HepG2 (cell line): ENCODE results near the gene TAPBP. TPM values are rescaled to one million over a fixed set of nuclear protein-coding genes. Genes with fewer than 3 reads are reported as not detected.
"Not testable (repeated sequence)": the region's sequence is repeated elsewhere in the genome, so short reads cannot be mapped to it uniquely, and the experiment has no call there.

ENCODE experiments used
- ATAC-seq: fragments of 200-7000 bp; cut with Tn5 transposase; 3 replicates; pipeline ENCODE4 v1.9.1; 2020; ENCODE audit warnings: mild to moderate bottlenecking, moderate library complexity
- BruUV-seq: library from RNA; stranded (reverse); fragments of 400-500 nt; replicated peaks from 2 replicates; lab custom pipeline; 2021; lab: Mats Ljungman, UMichigan
- CTCF ChIA-PET: fragments of 300-600 bp; formaldehyde crosslinking; extraction: SDS; loops from one replicate; lab custom pipeline; 2021; ENCODE audit warnings: low total read pairs, inconsistent platforms, low intra/inter-chr PET ratio; lab: Yijun Ruan, JAX
- POLR2A ChIA-PET: fragments of 350-600 bp; sonication (Branson Sonifier 250); formaldehyde crosslinking; loops from one replicate; lab custom pipeline; 2020; ENCODE audit warnings: antibody characterized with exemption, inconsistent platforms; lab: Yijun Ruan, JAX
- DNase-seq: peaks from one replicate; pipeline ENCODE4 v3.0.0-alpha.2; 2015; ENCODE audit warnings: low spot score
- FAIRE-seq: peaks from 3 replicates; lab custom pipeline; 2011; peaks lifted over from hg19 to GRCh38; lab: Jason Lieb, UNC
- H2AFZ ChIP-seq: one replicate; pipeline ENCODE4 v1.6.1; 2011; ENCODE audit warnings: low read length, inconsistent platforms
- H3K27ac ChIP-seq: fragments of 300-600 bp; 3 replicates; pipeline ENCODE4 v1.8.0; 2011; ENCODE audit warnings: mixed run types, mild to moderate bottlenecking, mixed read lengths, low read length, inconsistent platforms; ENCODE audit not compliant: insufficient read depth; ENCODE audit errors: extremely low read length
- H3K27me3 ChIP-seq, 2 experiments: fragments of 200-600 bp in 1 of 2; 2 replicates in 1 of 2; 3 replicates in 1 of 2; pipeline versions ENCODE4 v1.6.0 to v1.8.0; 2011; ENCODE audit warnings: low read length in 2 of 2, mild to moderate bottlenecking in 2 of 2, moderate library complexity in 2 of 2, inconsistent platforms in 1 of 2; ENCODE audit not compliant: insufficient read depth in 2 of 2, control insufficient read depth in 1 of 2
- H3K36me3 ChIP-seq, 2 experiments: fragments of 200-600 bp in 1 of 2; replicated peaks in 1 of 2; 2 replicates in 1 of 2; 3 replicates in 1 of 2; pipeline versions ENCODE4 v1.5.1 to v1.8.0; 2011; ENCODE audit warnings: low read length in 2 of 2, inconsistent platforms in 1 of 2; ENCODE audit not compliant: insufficient read depth in 2 of 2, control insufficient read depth in 1 of 2
- H3K4me1 ChIP-seq: 2 replicates; pipeline ENCODE4 v1.5.1; 2012; ENCODE audit warnings: low read length, inconsistent platforms; ENCODE audit not compliant: insufficient read depth
- H3K4me2 ChIP-seq: 2 replicates; pipeline ENCODE4 v1.6.0; 2011; ENCODE audit warnings: low read depth, low read length, inconsistent platforms
- H3K4me3 ChIP-seq, 3 experiments: fragments of 200-600 bp in 1 of 3; sonication (generic), shearing (Covaris generic) in 1 of 3; replicated peaks in 1 of 3; 2 replicates each; pipeline ENCODE4 v1.5.1; 2011 to 2016; ENCODE audit warnings: low read length in 3 of 3, inconsistent platforms in 2 of 3, low read depth in 2 of 3, mild to moderate bottlenecking in 2 of 3, control low read depth in 1 of 3, mixed read lengths in 1 of 3; ENCODE audit not compliant: insufficient read depth in 1 of 3
- H3K79me2 ChIP-seq: one replicate; pipeline ENCODE4 v1.6.1; 2011; ENCODE audit warnings: low read length, inconsistent platforms; ENCODE audit not compliant: insufficient read depth
- H3K9ac ChIP-seq: 2 replicates; pipeline ENCODE4 v1.6.0; 2011; ENCODE audit warnings: mild to moderate bottlenecking, low read depth, low read length, inconsistent platforms; ENCODE audit not compliant: insufficient read depth
- H3K9me3 ChIP-seq: 2 replicates; pipeline ENCODE4 v1.5.1; 2012; ENCODE audit warnings: mild to moderate bottlenecking, low read length
- H4K20me1 ChIP-seq: 2 replicates; pipeline ENCODE4 v1.6.0; 2011; ENCODE audit warnings: inconsistent platforms, mild to moderate bottlenecking, low read length, moderate library complexity; ENCODE audit not compliant: insufficient read depth
- MTA1 ChIP-seq: sonication (generic); formaldehyde crosslinking; IDR thresholded peaks from 2 replicates; pipeline ENCODE4 v1.4.0; 2020; ENCODE audit warnings: missing genetic modification reagents, mild to moderate bottlenecking, borderline replicate concordance
- NONO ChIP-seq, 2 experiments: fragments of 450-650 bp in 1 of 2; sonication (generic) in 1 of 2; formaldehyde crosslinking in 1 of 2; IDR thresholded peaks in 1 of 2; conservative IDR thresholded peaks in 1 of 2; 2 replicates each; pipeline versions ENCODE4 v1.6.1 to v1.8.0; 2017 to 2022; ENCODE audit warnings: mild to moderate bottlenecking in 1 of 2, missing genetic modification reagents in 1 of 2, moderate library complexity in 1 of 2
- PAF1 ChIP-seq: IDR thresholded peaks from 2 replicates; pipeline ENCODE4 v1.6.1; 2016; ENCODE audit warnings: missing genetic modification reagents, missing compliant biosample characterization
- POLR2A ChIP-seq, 2 experiments: IDR thresholded peaks; 2 replicates each; pipeline ENCODE4 v1.6.1; 2011; ENCODE audit warnings: low read depth in 2 of 2, low read length in 2 of 2, mild to moderate bottlenecking in 1 of 2, moderate library complexity in 1 of 2; ENCODE audit not compliant: insufficient read depth in 1 of 2
- RBFOX2 ChIP-seq: fragments of 200-400 bp; formaldehyde crosslinking; IDR thresholded peaks from 2 replicates; pipeline ENCODE4 v1.6.1; 2017; ENCODE audit warnings: low read depth, mild to moderate bottlenecking, low read length
- RBM22 ChIP-seq: fragments of 200-400 bp; formaldehyde crosslinking; optimal IDR thresholded peaks from 2 replicates; pipeline ENCODE3; 2017; ENCODE audit warnings: mild to moderate bottlenecking, low read length, moderate library complexity
- THAP8 ChIP-seq: sonication (generic); formaldehyde crosslinking; IDR thresholded peaks from 2 replicates; pipeline ENCODE4 v1.5.1; 2020; ENCODE audit warnings: missing genetic modification reagents, mild to moderate bottlenecking, borderline replicate concordance
- WGBS: methylation state at CpG from one replicate; pipeline ENCODE4 v1.1.6; 2017; ENCODE audit warnings: low lambda C conversion rate; 5-methylcytosine and 5-hydroxymethylcytosine counted together
- in situ Hi-C: cut with HindIII; loops from 2 replicates; pipeline ENCODE4 v1.10.0; 2017; ENCODE audit warnings: low pct_unique_long_range_greater_than_20kb; ENCODE audit not compliant: extremely low pct_ligation_motif_present
- intact Hi-C: fragments of 100-400 bp; cut with micrococcal nuclease; formaldehyde crosslinking; loops from one replicate; pipeline ENCODE4 v1.10.0; 2022; ENCODE audit not compliant: unreplicated experiment
- polyA plus RNA-seq, 8 experiments: library from polyadenylated mRNA; depleted of rRNA in 3 of 8; stranded (reverse) in 7 of 8; unstranded in 1 of 8; fragments of >200 nt; fragmentation: Illumina TruSeq in 4 of 8; extraction: Trizol in 4 of 8; gene quantifications; 2 replicates each; pipeline versions ENCODE4 v1.2.1 to v1.2.3, GENCODE V29; 2011 to 2016; ENCODE audit warnings: low read depth in 4 of 8, missing spikeins in 1 of 8, mixed read lengths in 1 of 8; ENCODE audit not compliant: insufficient read depth in 1 of 8
- total RNA-seq, 5 experiments: library from RNA; depleted of rRNA; stranded (reverse); fragments of >200 nt; fragmentation: Illumina TruSeq; extraction: Trizol; gene quantifications; 2 replicates each; pipeline ENCODE4 v1.2.3, GENCODE V29; 2016; ENCODE audit warnings: low read depth in 1 of 5

The TAPBP gene
- total and polyA plus RNA-seq, 2 of the 13 experiments (the other 11 are each of a cell fraction or from before 2014, with no cell fraction given) = 27.4 to 32.3 TPM

- TF ChIP-seq THAP8 (CRISPR knock-in tag) = no peak
Measured at GRCh38 chr6:33276581-33276863, 37.4 kb downstream of the TAPBP start (continued).

DNA sequence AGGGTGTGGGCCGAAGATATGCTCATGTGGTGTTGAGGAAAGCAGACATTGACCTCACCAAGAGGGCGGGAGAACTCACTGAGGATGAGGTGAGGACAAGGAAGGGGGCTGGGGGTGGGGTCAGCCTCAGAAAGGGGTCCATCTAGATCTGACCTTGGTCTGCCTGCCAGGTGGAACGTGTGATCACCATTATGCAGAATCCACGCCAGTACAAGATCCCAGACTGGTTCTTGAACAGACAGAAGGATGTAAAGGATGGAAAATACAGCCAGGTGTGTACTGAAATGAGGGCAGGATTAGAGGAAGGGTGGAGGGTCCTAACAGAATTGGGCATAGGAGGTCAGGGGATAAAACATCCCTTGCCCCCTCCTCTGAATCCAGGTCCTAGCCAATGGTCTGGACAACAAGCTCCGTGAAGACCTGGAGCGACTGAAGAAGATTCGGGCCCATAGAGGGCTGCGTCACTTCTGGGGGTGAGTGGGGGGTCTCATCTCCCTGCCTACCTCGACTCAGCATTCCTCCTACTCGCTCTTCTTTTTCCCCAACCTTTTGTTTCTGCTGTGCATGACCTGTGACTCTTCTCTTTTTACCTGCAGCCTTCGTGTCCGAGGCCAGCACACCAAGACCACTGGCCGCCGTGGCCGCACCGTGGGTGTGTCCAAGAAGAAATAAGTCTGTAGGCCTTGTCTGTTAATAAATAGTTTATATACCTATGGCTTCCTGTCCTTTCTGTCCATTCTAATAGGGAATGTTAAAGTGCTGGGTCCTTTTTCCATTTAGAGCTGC is 37.9 kb downstream of the TAPBP start:
- peaks cover 32% of the 10 kb centered on the region for H3K4me1 ChIP-seq

More for the DNA sequence above, 37.9 kb downstream of the TAPBP start:
- DNase-seq; FAIRE-seq; intact Hi-C loops; H3K9ac ChIP-seq; H3K27ac ChIP-seq; H3K4me3 ChIP-seq; H3K27me3 ChIP-seq; BruUV-seq; H3K9me3 ChIP-seq; H3K4me2 ChIP-seq; ATAC-seq; H2AFZ ChIP-seq; TF ChIP-seq NONO (IDR thresholded peaks at IDR 0.05): not testable (repeated sequence)
- in situ Hi-C loops = loop anchor here (25.0 kb wide), 1 partner anchor 136 kb away; the partner anchor contains the start of genes CUTA, PHF1 and SYNGAP1
- Histone ChIP-seq H4K20me1 (peaks cover 33% of the 10 kb centered on the region), H3K36me3 (peaks cover 20 to 50% of the 10 kb centered on the region in 2 experiments), H3K79me2 (peaks cover 40% of the 10 kb centered on the region)
- TF ChIP-seq POLR2A (IDR thresholded peaks at IDR 0.05; ENCODE audit: insufficient read depth in 1 of 2, low read depth in 2 of 2, low read length in 2 of 2) = peak in 1 of 2 experiments; percentile 40; a peak in 2 of 4 replicates
- TF ChIP-seq RBM22 = peak; percentile 65
- peak; percentile 79 for TF ChIP-seq PAF1 (CRISPR knock-in tag)
- 0 out of 2 replicates have a peak, but pooled peaks have one; percentile 32 for TF ChIP-seq NONO (CRISPR knock-in tag; conservative IDR thresholded peaks at IDR 0.05)
- TF ChIP-seq RBFOX2 = peak; percentile 60
- 0 out of 2 replicates have a peak, but pooled peaks have one; percentile 3 for TF ChIP-seq MTA1
- POLR2A ChIA-PET = interaction anchor here (1.2 to 3.5 kb wide), 7 partner anchors 13 to 77 kb away, joined by 4 to 17 read pairs (median 11); partner anchors contain the start of genes PFDN6, RGL2, WDR46 and ZBTB22
- WGBS = 96% methylated on average over 16 of the region's 16 CpGs
- CTCF ChIA-PET = interaction anchor here (1.3 kb wide), 1 partner anchor 131 kb away, joined by 4 read pairs; no protein-coding TSS in a partner anchor
